ENCODE results near the gene SCGB1D1. TPM values are rescaled to one million over a fixed set of nuclear protein-coding genes. Genes with fewer than 3 reads are reported as not detected.

The SCGB1D1 gene
- total RNA-seq, 5 donors from 2014 or later (not counting 1 experiment from before 2014, with no cell fraction given), result not detected

Other genes with a start within 250 kb of the SCGB1D1 start
- gene BEST1, start 239.9 kb upstream of the SCGB1D1 start, total RNA-seq, result under 1 TPM in 3 of 5 donors, not detected in 2; 0.07 to 0.23 (median 0.13) TPM
- 1,000 to 10,000 TPM in 2 of 5 donors, 100 to 1,000 TPM in 3; 575 to 1,574 (median 654) TPM for gene FTH1, start 222.6 kb upstream of the SCGB1D1 start, total RNA-seq
- gene INCENP, start 66.2 kb upstream of the SCGB1D1 start, total RNA-seq, result 10 to 100 TPM; 20.7 to 31.4 (median 24.9) TPM
- not detected for gene SCGB2A1, start 18.5 kb downstream of the SCGB1D1 start, total RNA-seq
- not detected for gene SCGB1D2, start 52.0 kb downstream of the SCGB1D1 start, total RNA-seq
- not detected for gene SCGB2A2, start 79.9 kb downstream of the SCGB1D1 start, total RNA-seq
- not detected for gene SCGB1D4, start 108.9 kb downstream of the SCGB1D1 start, total RNA-seq
- 1 to 10 TPM in 4 of 5 donors, under 1 TPM in 1; 0.88 to 2.6 (median 1.9) TPM for gene ASRGL1, start 147.2 kb downstream of the SCGB1D1 start, total RNA-seq
- 1 to 10 TPM in 2 of 5 donors, not detected in 3; 1.8 to 3.2 TPM for gene SCGB1A1, start 228.8 kb downstream of the SCGB1D1 start, total RNA-seq

Data from T-cell (primary cell).